Dedifferentiated amniotic fluid mesenchymal stem cell (primary cell): Measurements from ENCODE around the gene GABPB1.
A peak's percentile ranks its signal among the peaks of the same experiment; 100 is the strongest.

Source experiments
- DNase-seq: peaks from one replicate; pipeline ENCODE4 v3.0.0-alpha.2; 2016; ENCODE audit errors: extremely low spot score

Gene GABPB1

DNA sequence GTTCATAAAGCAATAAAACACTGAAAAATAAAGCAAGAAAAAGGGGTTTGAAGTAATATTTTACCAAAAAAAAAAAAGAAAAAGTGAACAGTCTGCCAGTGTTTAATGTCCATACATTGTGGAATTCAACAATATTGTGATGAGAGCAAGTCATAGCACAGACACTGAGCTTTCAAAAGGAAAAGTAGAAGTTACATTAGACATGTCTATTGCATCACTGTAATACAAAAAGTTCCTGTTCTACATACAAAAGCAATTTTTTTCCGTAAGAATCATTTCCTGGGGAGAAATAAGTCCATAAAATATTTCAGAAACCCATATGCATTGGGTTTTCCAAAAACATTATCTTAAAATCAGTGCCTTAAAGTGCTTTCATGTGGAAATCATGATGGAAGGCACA is 77.6 kb downstream of the GABPB1 start:
- no peak for DNase-seq

DNA sequence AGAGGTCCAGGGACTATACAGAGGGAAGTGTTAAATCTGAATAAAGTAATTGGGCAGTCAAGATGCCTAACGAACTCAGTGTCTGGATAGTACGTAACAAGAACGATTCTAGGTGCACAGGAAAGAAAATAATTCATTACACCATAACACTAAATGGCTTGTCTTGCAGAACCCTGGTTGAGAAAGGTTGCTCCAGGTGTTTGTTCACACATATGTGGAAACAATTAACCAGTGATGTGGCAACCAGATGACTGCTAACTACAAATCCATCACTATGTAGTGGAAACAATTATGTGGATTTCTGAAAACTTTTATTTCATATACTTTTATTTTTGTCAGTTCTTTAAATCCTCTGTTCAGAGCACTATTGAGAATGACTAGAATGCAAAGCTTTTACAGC is 79.1 kb downstream of the GABPB1 start:
- no peak for DNase-seq

DNA sequence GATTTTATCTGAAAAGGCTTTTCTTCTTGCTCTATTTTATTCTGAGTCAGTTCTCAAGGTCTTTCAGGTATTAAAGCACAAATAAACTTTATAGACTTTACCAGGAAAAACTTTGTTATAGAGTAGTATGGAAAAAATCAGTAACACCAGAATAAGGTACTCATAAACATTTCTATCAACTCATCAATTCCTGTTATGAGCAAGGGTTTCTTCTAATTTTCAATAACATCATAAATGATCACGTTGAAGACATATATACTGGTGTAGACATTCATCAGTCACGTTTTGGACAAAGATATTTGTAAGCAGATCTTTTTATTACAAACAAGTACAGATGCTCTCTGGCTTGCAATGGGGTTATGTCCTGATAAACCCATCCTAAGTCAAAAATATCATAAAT is 79.9 kb downstream of the GABPB1 start:
- no peak for DNase-seq

DNA sequence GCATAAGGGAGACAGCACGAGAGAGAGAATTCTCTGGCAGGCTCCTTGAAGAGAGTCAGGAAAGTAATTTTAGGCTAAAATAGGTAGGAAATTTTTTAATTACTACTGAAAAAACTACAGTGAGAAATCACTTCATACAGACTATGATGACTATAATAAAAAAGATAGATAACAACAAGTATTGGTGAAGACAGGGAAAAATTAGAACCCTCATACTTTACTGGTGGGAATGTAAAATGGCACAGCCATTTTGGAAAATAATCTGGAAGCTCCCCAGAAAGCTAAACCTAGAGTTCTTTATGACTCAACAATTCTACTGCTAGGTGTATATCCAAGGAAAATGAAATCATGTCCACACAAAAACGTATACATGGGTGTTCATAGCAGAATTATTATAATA is 87.4 kb downstream of the GABPB1 start:
- no peak for DNase-seq

DNA sequence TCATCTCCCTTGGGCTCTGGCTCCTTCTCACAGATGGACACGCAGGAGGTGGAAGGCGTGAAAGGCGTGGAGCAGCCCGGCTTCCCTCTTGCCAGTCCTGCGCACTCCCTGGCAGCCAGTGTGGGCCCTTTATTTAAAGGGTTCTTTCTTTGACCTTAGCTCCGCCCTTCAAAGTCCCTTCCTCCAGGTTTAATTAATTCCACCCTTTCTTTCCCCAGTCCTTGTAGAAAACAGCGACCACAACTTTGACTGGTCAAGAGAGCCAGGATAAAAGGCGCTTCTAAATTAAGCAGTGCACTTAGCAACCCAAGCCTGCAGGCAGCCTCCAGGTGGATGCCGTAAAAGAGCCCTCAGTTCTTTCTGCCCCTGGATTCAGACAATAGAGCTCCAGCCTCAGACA is 89.4 kb downstream of the GABPB1 start, which contains the start of gene HDC:
TSS of gene HDC (minus strand) at position 107 of the 400 bp plus-strand sequence. CDS start at position 4, 103 bp downstream.
- DNase-seq, result no peak

DNA sequence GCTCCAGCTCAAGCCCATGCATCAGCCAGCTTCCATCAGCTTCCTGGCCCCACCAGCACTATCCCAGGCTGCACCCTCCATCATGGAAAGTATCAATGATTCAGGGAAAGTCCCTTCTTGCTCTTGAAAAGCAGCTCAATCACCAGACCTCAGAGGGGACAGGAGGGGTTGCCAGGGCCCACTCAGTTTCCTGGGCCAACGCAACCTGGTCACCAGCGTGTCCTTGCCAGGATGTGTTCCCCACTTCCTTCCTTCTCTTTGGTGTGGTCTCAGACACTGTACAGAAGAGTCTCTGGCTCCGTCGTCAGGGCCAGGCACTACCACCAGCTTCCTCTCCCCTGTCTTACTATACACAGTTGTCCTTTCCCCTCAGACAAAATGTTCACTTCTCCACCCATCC is 92.5 kb downstream of the GABPB1 start:
- no peak for DNase-seq

DNA sequence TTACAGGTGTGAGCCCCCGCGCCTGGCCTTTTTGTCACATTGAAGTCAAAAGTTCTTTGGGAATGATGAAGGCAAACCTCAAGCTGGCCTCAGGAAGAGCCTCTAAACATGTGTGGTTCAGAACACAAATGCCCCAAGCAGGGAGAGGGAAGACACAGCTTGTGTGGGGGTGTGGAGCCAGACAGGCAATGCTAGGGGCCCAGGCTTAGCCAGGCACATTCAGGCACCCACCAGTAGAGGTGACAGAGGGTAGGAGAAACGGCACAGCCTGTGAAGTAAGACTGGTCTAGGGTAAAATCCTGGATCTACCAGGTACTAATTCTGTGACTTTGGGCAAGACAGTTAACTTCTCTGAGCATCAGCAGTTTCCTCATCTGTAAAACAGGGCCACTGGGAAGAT is 93.0 kb downstream of the GABPB1 start:
- DNase-seq, result no peak

DNA sequence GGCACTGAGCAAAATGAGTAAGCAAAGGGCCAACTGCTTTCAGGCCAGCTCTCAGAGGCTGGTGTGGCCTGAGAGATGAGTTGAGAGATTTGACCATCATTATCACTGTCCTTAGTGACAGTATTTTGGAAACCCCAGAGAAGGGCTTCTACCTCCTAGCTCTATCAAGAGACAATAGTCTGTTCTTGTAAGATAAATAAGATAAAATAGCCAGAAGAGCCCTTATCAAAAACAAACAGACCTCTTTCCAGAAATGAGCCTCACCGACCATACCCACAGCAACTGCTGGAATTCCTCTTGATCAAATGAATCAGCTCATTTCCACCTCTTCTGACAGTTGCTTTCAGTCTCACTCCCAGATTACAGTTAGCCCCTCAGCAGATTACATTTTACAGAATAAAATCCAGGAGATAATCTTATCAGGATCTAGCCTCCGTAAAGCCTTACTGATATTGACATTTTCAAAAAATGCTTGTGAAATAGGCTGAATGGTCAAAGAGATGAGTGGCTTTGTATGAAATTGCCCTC is 94.0 kb downstream of the GABPB1 start:
- DNase-seq, result no peak

DNA sequence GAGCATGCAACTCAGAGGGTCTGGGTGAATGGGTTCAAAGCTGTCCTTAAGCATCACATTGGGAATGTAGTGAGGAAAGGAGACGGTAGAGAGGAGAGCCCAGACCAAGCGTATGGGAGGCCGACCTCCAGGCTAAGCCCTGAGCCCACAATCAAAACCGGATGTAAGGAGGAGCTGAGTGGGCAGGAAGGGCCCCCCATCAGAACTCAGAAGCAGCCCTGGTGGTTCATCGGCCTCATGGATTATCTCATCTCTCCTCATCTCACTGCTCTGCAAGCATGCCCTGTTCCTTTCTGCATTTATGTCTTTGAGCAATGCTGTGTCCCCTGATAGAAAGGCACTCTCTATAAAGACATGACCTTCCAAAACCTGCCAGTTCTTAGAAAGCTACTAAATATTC is 95.7 kb downstream of the GABPB1 start:
- no peak for DNase-seq

DNA sequence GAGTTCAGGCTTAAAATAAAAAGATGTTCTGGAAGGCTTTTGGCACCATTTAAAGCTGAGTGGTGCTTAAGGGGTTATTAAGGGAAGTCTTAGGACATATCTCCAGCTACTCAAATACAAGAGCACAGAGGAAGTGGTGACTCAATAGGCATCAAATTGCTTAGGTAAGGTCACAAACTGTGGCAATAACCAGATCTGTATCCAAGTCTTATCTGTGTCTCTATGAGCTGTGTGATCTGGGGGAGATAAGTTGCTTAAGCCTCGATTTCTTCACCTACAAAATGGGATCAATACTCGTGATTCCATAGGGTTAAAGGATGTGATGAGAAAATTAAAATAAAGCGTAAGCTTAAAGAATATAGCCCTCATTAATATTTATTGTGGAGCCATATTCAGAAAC is 97.1 kb downstream of the GABPB1 start:
- no peak for DNase-seq

DNA sequence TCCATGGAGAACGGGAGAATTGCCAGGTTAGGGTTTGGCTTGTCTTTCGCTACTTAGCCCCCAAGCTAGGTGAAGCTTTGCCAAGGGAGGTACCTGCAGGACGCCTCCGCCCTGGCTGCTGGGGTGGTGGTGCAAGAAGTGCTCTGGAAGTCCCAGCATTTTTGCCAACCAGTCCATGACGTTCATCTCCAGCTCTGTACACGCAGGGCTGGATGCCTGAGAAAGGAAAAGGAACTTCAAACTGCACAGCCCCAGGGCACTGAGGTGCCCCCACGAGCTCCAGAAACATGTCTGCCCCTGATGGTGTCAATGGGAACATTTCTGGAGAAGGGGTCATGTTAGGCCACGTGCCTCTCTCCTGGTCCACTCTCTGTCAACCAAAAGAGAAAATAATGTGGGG is 97.7 kb downstream of the GABPB1 start:
- no peak for DNase-seq

DNA sequence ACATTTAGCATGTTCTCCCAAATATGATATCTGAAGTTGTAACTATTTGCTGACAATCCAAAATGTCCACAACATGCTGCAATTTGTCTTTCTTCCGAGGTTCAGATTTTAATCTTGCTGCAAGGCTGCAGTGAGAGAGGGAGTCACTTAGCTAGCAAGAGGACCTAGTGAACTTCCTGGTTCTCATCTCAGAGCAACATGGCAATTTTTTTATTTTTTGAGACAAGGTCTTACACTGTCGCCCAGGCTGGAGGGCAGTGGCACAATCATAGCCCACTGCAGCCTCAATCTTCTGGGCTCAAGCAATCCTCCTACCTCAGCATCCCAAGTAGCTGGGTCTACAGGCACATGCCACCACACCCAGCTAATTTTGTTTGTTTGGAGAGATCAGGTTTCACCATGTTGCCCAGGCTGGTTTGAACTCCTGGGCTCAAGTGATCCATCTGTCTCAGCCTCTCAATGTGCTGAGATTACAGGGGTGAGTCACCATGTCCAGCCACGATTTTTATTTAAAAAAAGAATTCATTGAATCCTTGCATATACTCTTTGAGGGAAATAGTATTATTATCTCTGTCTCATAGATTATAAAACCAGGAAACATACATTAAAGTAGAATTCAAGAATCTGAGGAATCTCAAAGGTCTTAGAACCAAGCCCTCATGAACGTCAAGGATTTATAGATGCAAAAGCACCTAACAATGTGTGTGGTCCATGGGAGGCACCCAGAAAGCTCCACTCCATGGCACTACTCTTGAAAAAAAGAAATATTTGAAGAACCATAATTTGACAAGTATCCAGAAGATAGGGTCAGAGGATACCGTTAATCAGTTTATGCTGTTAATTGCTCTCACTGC is 98.6 kb downstream of the GABPB1 start:
- DNase-seq, result peak; percentile 28

DNA sequence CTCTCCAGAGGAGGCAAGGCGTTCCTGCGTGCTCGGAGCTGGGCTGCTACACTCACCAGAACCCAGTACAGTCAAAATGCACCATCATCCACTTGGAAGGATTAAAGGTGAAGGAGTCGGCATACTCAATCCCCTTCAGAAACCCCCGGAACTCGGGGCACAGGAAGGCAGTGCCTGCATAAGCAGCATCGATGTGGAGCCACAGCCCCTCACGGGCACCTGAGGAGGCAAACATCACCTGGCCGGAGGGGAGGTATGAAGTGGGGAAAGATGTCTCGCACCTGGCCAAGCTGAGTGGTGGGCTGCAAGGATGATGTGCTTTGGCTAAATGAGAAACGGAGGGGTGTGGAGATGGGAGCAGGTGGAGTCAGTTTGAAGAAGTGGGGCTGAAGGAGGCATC is 102.4 kb downstream of the GABPB1 start:
- no peak for DNase-seq

DNA sequence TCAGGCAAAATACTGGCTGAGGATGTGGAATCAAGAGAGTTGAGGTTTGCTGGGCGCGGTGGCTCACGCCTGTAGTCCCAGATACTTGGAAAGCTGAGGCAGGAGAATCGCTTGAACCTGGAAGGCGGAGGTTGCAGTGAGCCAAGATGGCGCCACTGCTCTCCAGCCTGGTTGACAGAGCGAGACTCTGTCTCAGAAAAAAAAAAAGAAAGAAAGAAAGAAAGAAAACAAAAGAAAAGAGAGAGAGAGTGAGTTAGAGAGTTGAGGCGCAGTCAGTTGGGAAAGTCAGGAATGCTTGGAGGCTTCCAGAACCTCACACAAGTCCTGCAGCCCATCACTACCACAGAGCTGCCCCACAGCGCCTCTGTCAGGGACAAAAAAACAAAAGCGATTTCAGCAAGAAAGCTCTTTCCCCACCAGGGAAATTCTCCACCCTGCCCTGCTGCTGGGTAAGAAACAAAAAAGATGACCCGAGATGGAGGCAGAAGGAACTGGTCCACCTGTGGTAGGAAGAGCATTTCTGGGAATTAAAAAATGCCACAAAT is 103.3 kb downstream of the GABPB1 start:
- no peak for DNase-seq

DNA sequence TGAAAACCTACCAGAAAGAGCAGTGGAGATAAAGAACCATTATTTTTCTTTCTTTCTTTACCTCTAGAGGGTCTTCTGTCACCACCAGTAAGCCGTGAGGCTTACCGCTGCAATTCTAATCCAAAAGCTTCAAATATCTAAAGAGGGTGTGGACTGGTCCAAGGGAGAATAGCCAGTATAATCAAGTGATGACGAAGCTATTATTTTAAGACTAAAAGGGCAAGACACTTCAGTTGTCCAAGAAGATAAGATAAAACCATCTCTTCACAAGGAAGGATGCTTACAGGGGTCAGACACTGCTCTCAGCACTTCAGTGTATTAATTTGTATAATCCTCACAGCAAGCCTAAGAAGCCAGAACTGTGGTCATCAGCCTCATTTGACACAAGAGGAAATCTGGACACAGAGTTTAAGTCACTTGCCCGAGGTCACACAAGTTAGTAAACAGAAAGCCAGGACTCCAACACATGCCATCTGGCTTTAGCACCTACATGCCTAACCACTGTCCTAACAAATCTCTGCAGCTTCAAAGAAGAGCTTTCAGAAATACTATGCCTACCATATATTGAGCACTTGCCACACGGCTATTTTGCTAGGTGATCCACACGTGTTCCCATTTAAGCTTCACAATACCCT is 104.1 kb downstream of the GABPB1 start:
- DNase-seq, result no peak

DNA sequence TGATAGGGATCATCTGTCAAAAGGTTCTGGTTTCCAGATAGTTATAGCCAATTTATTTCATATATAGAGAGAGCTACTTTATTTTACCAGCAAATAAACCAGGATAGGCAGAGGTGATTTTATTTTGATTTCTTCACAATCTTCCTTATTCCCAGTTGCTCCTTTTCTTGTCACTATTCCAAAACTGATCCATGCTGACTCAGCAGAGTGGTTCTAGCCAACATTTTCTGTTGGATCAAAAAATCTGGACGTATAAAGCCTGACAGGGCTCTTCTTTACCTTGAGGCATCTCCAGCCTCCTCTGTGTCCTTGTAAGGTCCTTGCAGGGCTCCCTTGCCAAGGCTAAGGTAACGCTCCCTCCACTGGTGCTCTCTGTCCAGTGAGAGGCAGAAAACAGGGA is 105.3 kb downstream of the GABPB1 start:
- no peak for DNase-seq

DNA sequence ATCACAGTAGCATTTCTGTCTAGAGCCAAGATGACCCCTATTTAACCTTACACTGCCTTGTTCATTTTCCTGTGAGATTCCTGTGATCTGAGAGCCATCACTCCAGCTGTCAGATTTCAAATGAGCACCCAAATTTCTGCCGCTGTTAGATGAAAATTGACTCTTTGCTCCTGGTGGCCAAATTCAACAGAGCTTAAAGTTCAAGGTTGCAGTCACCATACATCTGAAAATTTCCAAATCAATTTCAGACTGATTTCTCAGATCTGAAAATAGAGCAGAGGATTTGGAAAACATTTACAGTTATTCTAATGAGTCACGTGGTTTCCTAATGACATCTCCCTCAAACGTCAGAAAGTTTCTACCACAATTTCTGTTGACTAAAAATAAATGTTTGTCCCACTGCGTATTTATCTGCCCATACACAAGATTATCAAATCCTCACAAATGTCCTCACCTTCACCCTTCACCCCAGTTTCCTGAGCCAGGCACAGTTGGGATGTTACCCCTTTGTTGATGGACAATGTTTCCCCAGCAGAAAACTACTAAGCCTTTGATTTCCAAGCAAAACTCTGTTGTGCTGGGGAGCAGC is 105.9 kb downstream of the GABPB1 start:
- no peak for DNase-seq

DNA sequence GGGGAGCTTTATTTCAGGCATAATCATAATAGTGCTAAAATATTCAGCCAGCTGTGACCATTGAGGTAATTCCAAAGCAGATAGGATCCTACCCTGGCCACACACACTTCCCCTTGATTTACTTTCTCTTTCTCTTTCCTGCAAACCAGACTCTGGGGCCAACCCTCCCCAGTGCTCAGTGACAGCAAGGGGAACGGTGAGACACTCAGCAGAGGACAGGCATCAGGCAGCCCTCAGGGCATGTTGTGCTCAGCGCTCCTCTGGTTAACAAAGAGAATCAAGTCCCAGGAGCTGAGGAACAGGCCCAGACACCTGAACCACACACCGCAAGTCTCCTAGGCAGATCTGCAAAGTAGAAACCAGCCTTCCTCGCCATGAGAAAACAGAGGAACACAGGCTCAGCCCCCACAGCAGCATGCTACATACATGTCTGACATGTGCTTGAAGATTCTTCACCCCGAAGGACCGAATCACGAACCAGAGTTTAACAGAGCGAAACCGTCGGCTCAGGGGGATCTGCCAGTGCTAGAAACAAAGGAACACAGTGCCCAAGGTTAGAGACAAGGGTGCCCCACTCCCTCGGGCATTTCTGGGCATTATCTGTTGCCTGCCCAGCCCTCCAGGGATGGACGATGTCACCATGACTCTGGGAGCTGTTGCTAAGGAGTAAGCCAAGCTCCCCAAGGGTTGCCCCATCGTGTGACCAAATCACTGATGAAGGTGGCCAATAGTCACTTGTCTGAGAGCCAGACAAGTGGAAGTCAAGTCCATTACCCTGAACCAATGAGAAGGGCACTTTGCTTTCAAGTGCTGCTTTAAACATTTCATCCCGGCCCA is 107.0 kb downstream of the GABPB1 start:
- no peak for DNase-seq

DNA sequence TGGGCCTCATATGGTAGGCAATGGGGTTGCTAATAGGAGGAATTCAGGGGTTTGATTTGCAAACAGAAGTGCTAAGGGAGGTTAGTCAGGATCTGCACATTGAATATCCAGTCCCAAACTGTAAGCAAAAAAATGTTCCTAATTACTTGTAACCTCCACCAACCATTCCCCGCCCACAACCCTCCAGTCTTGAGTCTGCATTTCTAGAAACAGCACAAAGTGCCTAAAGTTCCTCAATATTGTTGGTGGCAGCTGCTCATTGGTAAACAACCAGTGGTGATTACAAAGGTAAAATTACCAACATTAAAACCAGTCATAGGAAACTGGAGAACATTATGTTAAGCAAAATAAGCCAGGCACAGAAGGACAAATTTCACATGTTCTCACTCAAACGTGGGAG is 108.4 kb downstream of the GABPB1 start:
- DNase-seq, result no peak

DNA sequence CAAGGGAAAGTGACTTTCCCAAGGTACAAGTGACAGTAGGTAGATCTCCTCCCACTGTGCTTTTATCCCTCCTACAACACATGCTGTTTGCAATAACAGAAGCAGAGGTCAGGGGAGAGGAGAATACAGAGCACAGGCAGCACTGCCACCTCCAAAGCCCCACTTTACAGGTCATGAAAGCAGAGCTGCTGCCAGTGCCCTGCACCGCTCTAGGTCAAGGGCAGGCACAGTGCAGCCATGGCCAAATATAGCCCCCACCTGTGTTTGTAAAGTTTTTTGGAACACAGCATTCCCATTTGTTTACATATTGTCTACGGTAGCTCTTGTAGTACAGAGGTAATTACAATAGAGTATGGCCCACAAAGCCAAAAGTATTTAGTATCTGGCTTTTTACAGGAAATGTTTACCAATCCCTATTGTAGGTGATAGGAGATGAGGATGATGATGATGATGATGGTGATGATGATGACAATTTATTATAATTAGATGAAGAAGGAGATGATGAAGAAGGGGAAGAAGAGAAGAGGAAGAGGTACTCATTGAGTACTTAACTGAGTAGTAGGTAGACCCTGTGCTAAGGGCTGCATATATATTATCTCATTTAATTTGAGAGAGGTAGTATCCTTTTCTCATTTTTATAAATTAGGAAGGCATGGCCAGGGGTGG is 109.9 kb downstream of the GABPB1 start:
- no peak for DNase-seq

DNA sequence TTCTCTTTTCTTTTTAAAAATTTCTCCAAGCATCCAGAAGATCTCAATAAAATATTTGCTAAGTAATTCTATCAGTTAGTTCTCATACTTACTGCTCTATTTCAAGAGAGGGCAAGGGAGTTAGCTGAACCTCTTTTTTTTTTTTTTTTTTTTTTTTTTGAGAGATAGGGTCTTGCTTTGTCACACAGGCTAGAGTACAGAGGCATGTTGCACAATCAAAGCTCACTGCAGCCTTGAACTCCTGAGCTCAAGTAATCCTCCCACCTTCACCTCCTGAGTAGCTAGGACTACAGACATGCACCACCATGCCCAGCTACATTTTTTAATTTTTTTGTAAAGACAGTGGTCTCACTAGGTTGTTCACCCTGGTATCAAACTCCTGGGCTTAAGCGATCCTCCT is 110.8 kb downstream of the GABPB1 start:
- DNase-seq, result no peak
